CD14-positive monocyte (primary cell): ENCODE results near the gene SLC38A10. TPM values are rescaled to one million over a fixed set of nuclear protein-coding genes. Genes with fewer than 3 reads are reported as not detected.

Experiments
- DNase-seq, 3 donors: peaks; one replicate each; pipeline ENCODE4 v3.0.0-alpha.2; 2011 to 2022
- H2AFZ ChIP-seq: 2 replicates; pipeline ENCODE4 v1.6.0; 2012; ENCODE audit warnings: mild to moderate bottlenecking, low read depth, low read length, inconsistent platforms; ENCODE audit not compliant: insufficient read depth, poor library complexity, severe bottlenecking
- H3K27ac ChIP-seq, 2 donors: 1 replicate in 1 of 2; 2 replicates in 1 of 2; pipeline ENCODE4 v1.5.1; 2012 to 2013; ENCODE audit warnings: low read length in 2 of 2, control low read depth in 1 of 2, inconsistent platforms in 1 of 2, low read depth in 1 of 2, mild to moderate bottlenecking in 1 of 2
- H3K27me3 ChIP-seq, 2 donors: one replicate each; pipeline versions ENCODE4 v1.6.0 to v1.6.1; 2011 to 2013; ENCODE audit warnings: low read length in 2 of 2; ENCODE audit not compliant: control insufficient read depth in 2 of 2, insufficient read depth in 2 of 2
- H3K36me3 ChIP-seq, 2 donors: replicated peaks in 1 of 2; 1 replicate in 1 of 2; 2 replicates in 1 of 2; pipeline versions ENCODE4 v1.5.1 to v1.6.1; 2012 to 2013; ENCODE audit warnings: low read length in 2 of 2, control low read depth in 1 of 2, inconsistent platforms in 1 of 2, mild to moderate bottlenecking in 1 of 2; ENCODE audit not compliant: insufficient read depth in 2 of 2, control insufficient read depth in 1 of 2
- H3K4me1 ChIP-seq, 2 donors: 1 replicate in 1 of 2; 2 replicates in 1 of 2; pipeline versions ENCODE4 v1.5.1 to v1.6.1; 2012 to 2013; ENCODE audit warnings: low read length in 2 of 2, control low read depth in 1 of 2, inconsistent platforms in 1 of 2, mild to moderate bottlenecking in 1 of 2, moderate library complexity in 1 of 2; ENCODE audit not compliant: insufficient read depth in 2 of 2, control insufficient read depth in 1 of 2
- H3K4me2 ChIP-seq: replicated peaks from 2 replicates; pipeline ENCODE3; 2012; ENCODE audit warnings: low read length, moderate library complexity, mild to moderate bottlenecking; ENCODE audit not compliant: poor library complexity, severe bottlenecking; ENCODE audit errors: extremely low read depth
- H3K4me3 ChIP-seq, 3 experiments: fragments of 200-600 bp in 1 of 3; sonication (generic) in 1 of 3; replicated peaks in 1 of 3; 1 replicate in 2 of 3; 2 replicates in 1 of 3; pipeline ENCODE4 v1.5.1; 2011 to 2013; ENCODE audit warnings: low read length in 3 of 3, mild to moderate bottlenecking in 3 of 3, control low read depth in 2 of 3, low read depth in 2 of 3, inconsistent platforms in 1 of 3, moderate library complexity in 1 of 3
- H3K79me2 ChIP-seq: 2 replicates; pipeline ENCODE4 v1.6.0; 2012; ENCODE audit warnings: mild to moderate bottlenecking, control low read depth, inconsistent platforms, low read length, moderate library complexity; ENCODE audit not compliant: insufficient read depth
- H3K9ac ChIP-seq: 2 replicates; pipeline ENCODE4 v1.6.0; 2017; ENCODE audit warnings: low read length, mild to moderate bottlenecking; ENCODE audit not compliant: insufficient read depth, poor library complexity, severe bottlenecking
- H3K9me3 ChIP-seq, 2 donors: replicated peaks in 1 of 2; 1 replicate in 1 of 2; 2 replicates in 1 of 2; pipeline versions ENCODE4 v1.5.1 to v1.6.1; 2012 to 2013; ENCODE audit warnings: low read length in 2 of 2, control low read depth in 1 of 2; ENCODE audit not compliant: control insufficient read depth in 1 of 2, insufficient read depth in 1 of 2
- H4K20me1 ChIP-seq: 2 replicates; pipeline ENCODE4 v1.6.0; 2012; ENCODE audit warnings: mild to moderate bottlenecking, low read length, control low read depth, moderate library complexity; ENCODE audit not compliant: insufficient read depth
- H3K27ac Mint-ChIP-seq, 7 donors: one replicate each; pipeline ENCODE4 v1.8.0; 2020; ENCODE audit warnings: mild to moderate bottlenecking in 7 of 7, mixed read lengths in 7 of 7, moderate library complexity in 6 of 7, inconsistent platforms in 2 of 7
- H3K27me3 Mint-ChIP-seq, 3 donors: one replicate each; pipeline ENCODE4 v1.8.0; 2021 to 2022; ENCODE audit warnings: low read depth in 3 of 3, mild to moderate bottlenecking in 3 of 3, mixed read lengths in 3 of 3, moderate library complexity in 3 of 3, inconsistent platforms in 1 of 3
- H3K36me3 Mint-ChIP-seq, 2 donors: one replicate each; pipeline ENCODE4 v1.8.0; 2020; ENCODE audit warnings: mixed read lengths in 2 of 2, inconsistent platforms in 1 of 2, mild to moderate bottlenecking in 1 of 2
- H3K4me1 Mint-ChIP-seq: one replicate; pipeline ENCODE4 v1.8.0; 2020; ENCODE audit warnings: mild to moderate bottlenecking, mixed read lengths
- H3K4me3 Mint-ChIP-seq, 2 donors: one replicate each; pipeline ENCODE4 v1.8.0; 2020; ENCODE audit warnings: mild to moderate bottlenecking in 2 of 2, mixed read lengths in 2 of 2, moderate library complexity in 1 of 2
- H3K9me3 Mint-ChIP-seq, 7 donors: one replicate each; pipeline ENCODE4 v1.8.0; 2020 to 2022; ENCODE audit warnings: mixed read lengths in 7 of 7, mild to moderate bottlenecking in 6 of 7, moderate library complexity in 6 of 7, inconsistent platforms in 2 of 7
- CTCF ChIP-seq: fragments of 200-600 bp; IDR thresholded peaks from one replicate; pipeline ENCODE4 v1.8.0; 2022; ENCODE audit warnings: antibody characterized with exemption, mild to moderate bottlenecking
- WGBS: methylation state at CpG from one replicate; pipeline ENCODE4 v1.1.5; 2013; ENCODE audit warnings: missing lambda C conversion rate; ENCODE audit not compliant: insufficient coverage; 5-methylcytosine and 5-hydroxymethylcytosine counted together
- intact Hi-C, 2 donors: fragments of 100-400 bp; cut with micrococcal nuclease; formaldehyde crosslinking; loops; one replicate each; pipeline versions ENCODE4 v1.15.0 to v1.15.1; 2023
- polyA plus RNA-seq, 3 donors: library from polyadenylated mRNA; depleted of rRNA in 1 of 3; unstranded in 2 of 3; stranded (reverse) in 1 of 3; fragments of 300-500 nt in 2 of 3; fragments of >200 nt in 1 of 3; fragmentation: Illumina TruSeq in 2 of 3; gene quantifications; 1 replicate in 2 of 3; 2 replicates in 1 of 3; pipeline ENCODE4 v1.2.3, GENCODE V29; 2012 to 2021

Gene SLC38A10
- polyA plus RNA-seq, 3 donors, result 50.8 to 76.1 (median 68.4) TPM

GRCh38 chr17:81252987-81253329, 42.1 kb downstream of the SLC38A10 start:
- 90% methylated on average over 14 of the region's 15 CpGs for WGBS
- Mint-ChIP-seq H3K27ac (peak overlapping the region in 1 of 7 donors; percentile 15), H3K9me3 (peaks cover 0 to 5% (median 0%) of the 10 kb centered on the region in 7 donors), H3K27me3 (peaks cover 0 to 2% (median 0%) of the 10 kb centered on the region in 3 donors), H3K4me3 (no peak overlapping the region), H3K4me1 (peaks cover 27% of the 10 kb centered on the region), H3K36me3 (peaks cover 53 to 70% of the 10 kb centered on the region in 2 donors)
- Histone ChIP-seq H4K20me1 (peaks cover 83% of the 10 kb centered on the region), H3K79me2 (peaks cover 22% of the 10 kb centered on the region), H3K4me1 (peaks cover 18 to 22% of the 10 kb centered on the region in 2 donors), H3K4me3 (no peak overlapping the region), H2AFZ (no peak overlapping the region), H3K36me3 (peaks cover 48 to 68% of the 10 kb centered on the region in 2 donors), H3K27ac (no peak overlapping the region), H3K4me2 (no peak overlapping the region), H3K9me3 (no peaks in the 10 kb centered on the region), H3K9ac (no peak overlapping the region), H3K27me3 (no peaks in the 10 kb centered on the region)
- intact Hi-C loops, result loop anchor here (1.0 to 5.0 kb wide), 3 partner anchors 231 to 349 kb away; no protein-coding TSS in a partner anchor
- DNase-seq, result no peak
- TF ChIP-seq CTCF, result no peak

GRCh38 chr17:81252326-81252986, 42.7 kb downstream of the SLC38A10 start:
- Histone ChIP-seq H3K4me3 (no peak overlapping the region), H3K27me3 (no peaks in the 10 kb centered on the region), H4K20me1 (peaks cover 79% of the 10 kb centered on the region), H3K36me3 (peaks cover 47 to 64% of the 10 kb centered on the region in 2 donors), H3K9me3 (no peaks in the 10 kb centered on the region), H3K9ac (no peak overlapping the region), H3K79me2 (peaks cover 22% of the 10 kb centered on the region), H3K4me2 (no peak overlapping the region), H3K4me1 (peaks cover 18 to 22% of the 10 kb centered on the region in 2 donors), H3K27ac (no peak overlapping the region), H2AFZ (no peak overlapping the region)
- WGBS, result 93% methylated on average over 5 of the region's 15 CpGs
- H3K4me1 Mint-ChIP-seq, result peaks cover 27% of the 10 kb centered on the region
- TF ChIP-seq CTCF, result no peak
- intact Hi-C loops, result loop anchor here in 1 of 2 donors (5.0 kb wide), 1 partner anchor 350 kb away; no protein-coding TSS in a partner anchor
- no peak for DNase-seq
- peaks cover 0 to 5% (median 0%) of the 10 kb centered on the region in 7 donors for H3K9me3 Mint-ChIP-seq
- H3K36me3 Mint-ChIP-seq, result peaks cover 51 to 69% of the 10 kb centered on the region in 2 donors
- peak overlapping the region in 2 of 7 donors; percentile 20 to 62 for H3K27ac Mint-ChIP-seq
- no peak overlapping the region for H3K4me3 Mint-ChIP-seq
- H3K27me3 Mint-ChIP-seq, result peaks cover 0 to 2% (median 0%) of the 10 kb centered on the region in 3 donors
